Tongue (tissue), 2 donors: ENCODE data around the gene DLX1. TPM values are rescaled to one million over a fixed set of nuclear protein-coding genes. Genes with fewer than 3 reads are reported as not detected.
"Not testable (repeated sequence)": the region's sequence is repeated elsewhere in the genome, so short reads cannot be mapped to it uniquely, and the experiment has no call there.

Experiments used
- DNase-seq: peaks from one replicate; pipeline ENCODE4 v3.0.0-alpha.2; 2015
- total RNA-seq: library from RNA; depleted of rRNA; stranded (reverse); fragments of >200 nt; gene quantifications from one replicate; pipeline ENCODE4 v1.2.3, GENCODE V29; 2014

DLX1 gene
- total RNA-seq, 1 donor from 2014 or later, result 2.4 TPM

DNA sequence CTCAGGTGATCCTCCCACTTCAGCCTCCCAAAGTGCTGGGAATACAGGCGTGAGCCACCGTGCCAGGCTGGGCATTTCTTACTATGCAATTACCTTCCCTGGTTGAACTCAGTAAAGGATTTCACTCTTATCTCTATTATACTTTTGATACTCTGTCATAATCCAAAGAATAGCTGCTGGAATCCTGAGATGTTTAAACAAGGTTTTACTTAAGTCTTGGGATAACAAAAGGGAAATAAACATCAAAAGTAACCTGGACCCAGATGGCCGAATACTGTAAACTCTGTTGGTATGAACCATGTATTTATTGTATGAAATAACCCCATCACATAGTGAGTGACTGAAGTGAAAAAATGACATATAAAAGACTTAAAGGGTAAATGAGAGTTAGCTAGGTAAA lies 29.3 kb downstream of the DLX1 start:
- no peak for DNase-seq

DNA sequence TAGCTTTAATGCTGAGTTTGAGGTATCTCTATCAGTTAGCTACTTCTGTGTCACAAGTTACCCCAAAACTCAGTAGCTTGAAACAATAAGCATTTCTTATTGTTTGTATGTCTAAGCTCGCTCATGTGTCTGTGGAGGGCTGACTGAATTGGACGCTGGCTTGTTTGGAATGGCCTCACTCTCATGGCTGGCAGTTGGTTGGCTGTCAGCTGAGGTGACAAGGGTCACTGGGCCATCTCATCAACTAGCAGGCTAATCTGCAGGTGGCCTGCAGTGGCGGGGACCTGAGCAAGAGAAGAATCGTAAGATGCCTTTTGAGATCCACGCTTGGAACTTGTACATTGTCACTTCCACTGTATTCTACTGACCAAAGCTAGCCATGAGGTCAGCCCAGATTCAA lies 30.8 kb downstream of the DLX1 start:
- no peak for DNase-seq

DNA sequence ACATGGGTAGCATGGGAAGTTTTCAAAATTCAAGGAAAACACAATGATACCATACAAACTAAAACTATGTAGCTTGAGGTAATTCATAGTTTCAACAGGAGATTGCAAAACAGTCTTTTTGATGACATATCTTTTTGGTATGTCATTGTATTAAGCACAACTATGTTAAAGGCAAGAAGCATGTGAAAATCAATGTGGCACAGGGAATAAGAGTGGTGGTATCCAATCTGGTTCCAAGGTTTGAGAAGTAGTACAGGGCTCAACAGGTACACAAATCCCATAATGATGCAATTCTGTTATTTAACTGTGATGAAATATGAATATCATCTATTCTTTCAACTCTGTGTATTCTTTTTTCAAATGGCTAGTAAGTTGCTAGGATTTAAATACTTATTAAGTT lies 33.8 kb downstream of the DLX1 start:
- no peak for DNase-seq

DNA sequence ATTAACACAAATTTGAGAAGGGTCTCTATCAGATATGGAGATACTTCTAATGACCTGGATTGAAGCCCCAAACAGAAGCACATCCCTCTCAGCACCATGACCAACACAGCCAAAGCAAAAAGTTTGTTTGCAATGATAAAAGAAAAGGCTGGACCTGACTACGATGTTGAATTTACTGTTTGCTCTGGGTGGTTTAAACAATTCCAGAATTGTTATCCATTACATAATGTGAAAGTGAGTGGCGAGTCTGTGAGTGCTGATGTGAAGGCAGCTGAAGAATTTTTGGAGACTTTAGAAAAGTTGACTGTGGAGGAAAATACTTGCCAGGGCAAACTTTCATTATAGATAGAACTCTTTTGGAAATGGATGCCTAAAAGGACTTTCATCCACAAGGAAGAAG lies 34.8 kb downstream of the DLX1 start:
- DNase-seq, result no peak

DNA sequence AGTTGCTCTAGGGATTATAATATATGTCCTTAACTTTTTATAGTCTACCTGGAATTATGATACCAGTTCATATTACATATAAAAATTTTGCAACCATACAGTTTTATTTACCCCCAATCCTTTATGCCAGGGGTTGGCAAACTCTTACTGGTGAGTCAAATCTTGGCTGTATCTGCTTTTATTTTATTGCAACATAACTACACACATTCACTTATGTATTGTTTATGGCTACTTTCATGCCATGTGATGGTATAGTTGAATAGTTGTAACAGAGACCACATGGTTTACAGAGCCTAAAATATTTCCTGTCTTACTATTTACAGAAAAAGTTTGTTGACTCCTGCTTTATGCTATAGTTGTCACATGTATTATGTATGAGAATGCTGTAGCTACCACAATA lies 43.2 kb downstream of the DLX1 start:
- DNase-seq, result no peak

DNA sequence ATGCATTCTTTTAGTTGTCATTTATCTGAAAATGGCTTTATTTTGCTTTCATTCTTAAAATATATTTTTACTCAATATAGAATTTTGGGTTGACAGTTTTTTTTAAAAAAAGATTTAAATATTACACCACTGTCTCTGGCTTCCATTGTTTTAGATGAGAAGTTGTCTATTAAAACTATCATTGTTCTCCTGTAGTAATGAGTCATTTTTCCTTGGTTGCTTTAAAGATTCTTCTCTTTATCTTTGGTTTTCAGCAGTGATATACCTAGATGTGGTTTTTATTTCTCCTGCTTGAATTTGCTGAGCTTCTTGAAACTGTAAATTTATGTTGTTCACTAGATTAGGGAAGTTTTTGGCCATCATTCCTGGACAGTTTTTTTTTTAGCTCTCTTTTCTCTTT lies 44.1 kb downstream of the DLX1 start:
- no peak for DNase-seq

DNA sequence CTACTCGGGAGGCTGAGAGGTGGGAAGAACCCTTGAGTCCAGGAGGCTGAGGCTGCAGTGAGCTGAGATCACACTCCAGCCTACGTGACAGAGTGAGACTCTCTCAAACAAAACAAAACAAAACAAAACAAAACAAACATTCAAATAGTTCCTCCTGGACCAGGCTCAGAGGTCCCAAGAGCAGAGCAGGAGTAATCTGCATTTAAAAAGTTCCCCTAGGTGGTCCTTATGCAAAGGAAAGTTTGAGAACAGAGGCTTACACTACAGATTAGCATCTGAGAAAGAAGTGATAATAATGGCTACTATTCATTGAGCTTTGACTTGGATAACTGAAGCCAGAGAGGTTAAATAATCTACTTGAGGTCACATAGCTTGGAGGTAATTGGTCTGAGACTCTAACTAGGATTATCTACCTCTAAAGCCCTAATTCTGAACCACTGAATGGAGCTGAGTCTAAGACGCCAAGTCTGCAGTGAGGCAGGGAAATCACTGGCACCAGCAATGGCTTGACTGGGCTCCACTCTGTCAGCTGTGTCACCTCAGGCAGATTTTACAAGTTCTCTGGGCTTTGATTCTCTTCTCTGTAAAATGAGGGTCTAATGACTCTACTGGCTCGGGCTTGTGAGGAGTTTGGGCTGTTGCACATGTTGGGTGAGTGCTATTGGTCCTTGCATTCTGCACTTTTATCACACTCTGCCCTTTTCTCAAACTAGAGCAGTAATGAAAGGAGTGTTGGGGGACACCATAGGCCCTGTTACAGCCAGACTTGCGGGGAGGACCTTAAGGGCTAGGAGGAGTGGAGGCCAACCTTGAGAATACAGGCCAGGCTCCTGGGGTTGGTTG lies 46.6 kb downstream of the DLX1 start:
- no peak for DNase-seq

DNA sequence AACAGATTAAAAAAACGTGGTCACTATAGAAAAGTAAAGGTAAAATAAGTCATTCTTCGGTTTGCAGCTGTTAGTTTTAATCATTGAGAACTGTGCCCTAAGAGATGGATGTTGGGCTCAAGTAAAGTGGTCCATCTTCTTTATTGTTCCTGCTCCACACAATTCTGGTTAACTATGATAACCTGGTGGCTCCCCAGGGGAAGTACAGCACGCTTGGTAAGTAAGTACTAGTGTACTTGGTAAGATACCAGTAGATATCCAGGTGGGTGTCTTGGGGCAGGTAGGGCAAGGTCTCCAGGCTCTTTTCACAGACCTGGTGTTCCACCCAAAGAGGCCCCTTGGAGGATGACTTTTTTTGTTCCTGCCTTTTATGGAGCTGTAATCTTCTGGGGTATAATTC lies 49.0 kb downstream of the DLX1 start:
- DNase-seq, result no peak

DNA sequence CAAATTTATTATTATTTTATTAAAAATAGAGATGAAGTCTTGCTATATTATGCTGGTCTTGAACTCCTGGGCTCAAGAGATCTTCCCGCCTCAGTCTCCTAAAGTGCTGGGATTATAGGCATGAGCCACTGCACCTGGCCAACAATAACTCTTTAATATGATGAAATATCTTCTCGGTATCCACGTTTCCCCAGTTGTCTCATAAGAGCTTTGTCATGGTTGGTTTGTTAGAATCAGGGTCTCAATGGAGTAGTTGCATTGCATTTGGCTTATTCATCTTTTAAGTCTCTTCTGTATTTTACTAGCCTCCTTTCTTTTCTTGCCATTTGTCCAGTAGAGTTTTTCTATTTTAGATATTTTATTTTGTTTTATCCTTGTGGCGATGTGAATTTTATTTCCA lies 50.1 kb downstream of the DLX1 start:
- no peak for DNase-seq

DNA sequence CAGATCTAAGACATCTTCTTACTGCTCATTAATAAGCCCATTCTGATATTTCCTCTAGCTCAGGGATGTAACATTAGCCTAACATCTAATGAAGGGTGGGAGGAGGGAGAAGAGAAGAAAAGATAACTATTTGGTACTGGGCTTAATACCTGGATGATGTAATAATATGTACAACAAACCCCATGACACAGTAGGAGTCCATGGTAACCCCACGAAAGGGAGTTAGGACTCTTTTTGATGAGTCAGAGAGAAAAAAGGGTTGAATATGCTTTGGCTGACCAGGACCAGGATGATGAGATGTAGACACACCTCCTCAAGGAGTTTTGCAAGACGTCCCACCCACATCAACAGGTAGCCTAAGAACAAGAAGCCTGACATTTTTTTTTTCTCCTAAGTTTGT lies 51.8 kb downstream of the DLX1 start:
- DNase-seq, result no peak

DNA sequence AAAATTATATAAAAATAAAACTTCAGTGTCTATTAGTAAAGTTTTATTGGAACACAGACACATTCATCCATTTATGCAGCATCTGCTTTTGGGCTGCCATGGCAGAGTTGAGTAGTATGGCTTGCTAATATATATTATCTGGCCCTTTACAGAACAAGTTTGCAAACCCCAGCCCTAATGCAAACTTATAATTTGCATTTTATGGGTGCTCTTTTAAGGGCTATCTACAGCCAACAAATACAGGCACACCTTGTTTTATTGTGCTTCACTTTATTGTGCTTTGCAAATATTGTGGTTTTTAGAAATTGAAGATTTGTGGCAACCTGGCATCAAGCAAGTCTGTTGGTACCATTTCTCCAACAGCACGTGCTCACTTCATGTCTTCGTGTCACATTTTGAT lies 52.6 kb downstream of the DLX1 start:
- no peak for DNase-seq

DNA sequence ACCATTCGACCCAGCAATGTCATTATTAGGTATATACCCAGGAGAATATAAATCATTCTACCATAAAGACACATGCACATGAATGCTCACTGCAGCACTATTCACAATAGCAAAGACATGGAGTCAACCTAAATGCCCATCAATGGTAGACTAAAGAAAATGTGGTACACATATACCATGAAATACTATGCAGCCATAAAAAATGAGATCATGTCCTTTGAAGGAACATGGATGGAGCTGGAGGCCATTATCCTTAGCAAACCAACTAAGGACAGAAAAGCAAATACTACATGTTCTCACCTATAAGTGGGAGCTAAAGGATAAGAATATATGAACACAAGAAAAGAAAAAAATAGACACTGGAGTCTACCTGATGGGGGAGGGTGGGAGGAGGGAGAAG lies 53.4 kb downstream of the DLX1 start:
- DNase-seq, result not testable (repeated sequence)

Other genes starting within 250 kb of the DLX1 start
- gene SLC25A12, start 191.3 kb upstream of the DLX1 start, total RNA-seq, result 83.1 TPM
- 51.3 TPM for gene HAT1, start 163.0 kb upstream of the DLX1 start, total RNA-seq
- gene METAP1D, start 85.6 kb upstream of the DLX1 start, total RNA-seq, result 15.1 TPM
- 0.72 TPM for gene DLX2, start 17.4 kb downstream of the DLX1 start, total RNA-seq